ENCODE results near the gene HSPG2. TPM values are rescaled to one million over a fixed set of nuclear protein-coding genes. Genes with fewer than 3 reads are reported as not detected.

HSPG2 gene
- total RNA-seq, 1 donor from 2014 or later = 1,732 TPM

- no peak for TF ChIP-seq CTCF (IDR thresholded peaks at IDR 0.05; ENCODE audit: unreplicated experiment)
- H3K9me3 Mint-ChIP-seq (ENCODE audit: unreplicated experiment) = no peaks in the 10 kb centered on the region
- peaks cover 10% of the 10 kb centered on the region for H3K36me3 Mint-ChIP-seq (ENCODE audit: low read depth, unreplicated experiment)
- peaks cover 6% of the 10 kb centered on the region for H3K27me3 Mint-ChIP-seq (ENCODE audit: unreplicated experiment)
- peaks cover 67% of the 10 kb centered on the region for H3K4me1 Mint-ChIP-seq (ENCODE audit: unreplicated experiment)
- H3K4me3 Mint-ChIP-seq (ENCODE audit: unreplicated experiment) = no peak overlapping the region
- no peak for DNase-seq (ENCODE audit: low spot score)
- H3K27ac Mint-ChIP-seq (ENCODE audit: unreplicated experiment) = no peak overlapping the region
Observed at GRCh38 chr1:21939650-21940374, 2.7 kb upstream of the HSPG2 start.

- Mint-ChIP-seq H3K27ac (ENCODE audit: unreplicated experiment) (peak overlapping the region; percentile 95), H3K4me1 (ENCODE audit: unreplicated experiment) (peaks cover 63% of the 10 kb centered on the region), H3K36me3 (ENCODE audit: low read depth, unreplicated experiment) (peaks cover 14% of the 10 kb centered on the region), H3K27me3 (ENCODE audit: unreplicated experiment) (peaks cover 10% of the 10 kb centered on the region), H3K9me3 (ENCODE audit: unreplicated experiment) (no peaks in the 10 kb centered on the region), H3K4me3 (ENCODE audit: unreplicated experiment) (peak overlapping the region; percentile 83)
- DNase-seq (ENCODE audit: low spot score) = no peak
- no peak for TF ChIP-seq CTCF (IDR thresholded peaks at IDR 0.05; ENCODE audit: unreplicated experiment)
Observed at GRCh38 chr1:21938732-21939538, 1.8 kb upstream of the HSPG2 start.

GRCh38 chr1:21937372-21938121, 437 bp upstream of the HSPG2 start:
- H3K9me3 Mint-ChIP-seq (ENCODE audit: unreplicated experiment) = no peaks in the 10 kb centered on the region
- peaks cover 17% of the 10 kb centered on the region for H3K27me3 Mint-ChIP-seq (ENCODE audit: unreplicated experiment)
- peak; percentile 88 for DNase-seq (ENCODE audit: low spot score)
- H3K36me3 Mint-ChIP-seq (ENCODE audit: low read depth, unreplicated experiment) = peaks cover 15% of the 10 kb centered on the region
- no peak for TF ChIP-seq CTCF (IDR thresholded peaks at IDR 0.05; ENCODE audit: unreplicated experiment)
- H3K27ac Mint-ChIP-seq (ENCODE audit: unreplicated experiment) = peak overlapping the region; percentile 87
- H3K4me1 Mint-ChIP-seq (ENCODE audit: unreplicated experiment) = peaks cover 70% of the 10 kb centered on the region
- peak overlapping the region; percentile 92 for H3K4me3 Mint-ChIP-seq (ENCODE audit: unreplicated experiment)

GRCh38 chr1:21936366-21937031, 611 bp downstream of the HSPG2 start:
- peak overlapping the region; percentile 48 for H3K27ac Mint-ChIP-seq (ENCODE audit: unreplicated experiment)
- H3K4me3 Mint-ChIP-seq (ENCODE audit: unreplicated experiment) = peak overlapping the region; percentile 98
- peaks cover 69% of the 10 kb centered on the region for H3K4me1 Mint-ChIP-seq (ENCODE audit: unreplicated experiment)
- no peak for TF ChIP-seq CTCF (IDR thresholded peaks at IDR 0.05; ENCODE audit: unreplicated experiment)
- peaks cover 20% of the 10 kb centered on the region for H3K27me3 Mint-ChIP-seq (ENCODE audit: unreplicated experiment)
- H3K36me3 Mint-ChIP-seq (ENCODE audit: low read depth, unreplicated experiment) = peaks cover 24% of the 10 kb centered on the region
- DNase-seq (ENCODE audit: low spot score) = no peak
- H3K9me3 Mint-ChIP-seq (ENCODE audit: unreplicated experiment) = no peaks in the 10 kb centered on the region
